ENCODE data around the gene PDE8A.
"Not testable (repeated sequence)": the region's sequence is repeated elsewhere in the genome, so short reads cannot be mapped to it uniquely, and the experiment has no call there.

Gene PDE8A

DNA sequence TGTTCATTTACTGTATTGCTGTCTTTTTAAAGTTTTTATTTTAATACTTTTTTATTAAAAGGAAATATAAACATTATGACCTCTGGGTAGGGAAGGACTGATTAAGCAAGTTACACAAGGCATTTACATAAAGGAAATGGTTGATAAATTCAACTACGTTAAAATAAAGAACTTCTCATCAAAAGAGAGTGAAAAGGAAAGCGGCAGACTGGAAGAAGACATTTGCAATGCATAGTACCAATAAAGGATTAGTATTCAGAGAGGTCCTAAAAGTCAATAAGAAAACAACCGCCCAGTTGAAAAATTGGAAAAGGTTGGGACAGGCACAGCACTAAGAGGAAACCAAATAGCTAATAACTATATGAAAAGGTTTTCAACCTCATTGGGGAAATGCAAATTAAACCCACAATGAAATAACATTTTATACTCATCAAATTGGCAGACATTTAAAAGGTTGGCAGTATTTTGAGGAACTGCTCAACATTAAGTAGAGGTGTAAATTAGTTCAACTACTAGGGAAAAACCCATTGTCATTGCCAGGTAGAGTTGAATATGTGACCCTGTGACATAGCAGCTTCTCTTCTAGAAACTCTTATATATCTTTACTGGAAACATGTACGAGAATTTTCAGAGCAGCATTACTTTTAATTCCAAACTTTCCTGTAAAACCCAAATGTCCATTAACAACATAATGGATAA, 9.5 kb downstream of the PDE8A start:
- DNase-seq, result no peak

DNA sequence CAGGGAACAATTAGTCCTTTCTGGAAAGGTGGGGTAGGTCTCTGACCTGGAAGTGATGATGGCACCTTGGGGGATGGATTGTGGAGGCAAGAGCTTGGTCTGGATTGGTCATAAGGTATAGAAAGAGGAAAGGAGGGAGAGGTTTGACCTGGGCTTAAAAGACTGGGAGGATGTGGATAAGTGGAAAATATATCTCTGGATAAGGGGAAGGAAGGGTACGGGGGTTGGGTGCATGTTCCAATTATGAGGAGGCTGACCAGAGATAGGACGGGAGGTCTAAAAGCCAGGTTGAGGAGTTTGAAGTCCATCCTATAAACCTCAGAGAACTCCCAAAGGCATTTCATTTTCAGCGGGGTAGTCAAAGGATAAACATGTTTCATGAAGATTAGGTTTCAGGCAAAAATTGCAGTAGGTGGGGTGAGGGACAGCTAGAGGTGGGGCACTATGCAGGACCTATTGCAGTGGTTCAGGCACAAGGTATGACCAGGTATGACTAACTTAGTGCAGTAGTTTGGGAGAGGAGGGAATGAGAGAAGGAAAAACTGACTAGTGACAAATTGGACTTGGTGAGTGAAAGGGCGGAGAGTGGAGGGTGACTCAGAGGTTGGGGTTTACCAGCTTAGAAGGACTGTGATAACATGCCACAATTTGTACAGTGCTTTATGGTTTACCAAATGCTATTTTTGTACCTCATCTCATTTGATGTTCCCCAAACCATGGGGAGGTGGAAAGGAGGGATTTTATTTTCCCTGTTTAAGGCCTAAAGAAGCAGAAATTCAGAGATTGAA, 10.7 kb downstream of the PDE8A start:
- no peak for DNase-seq

DNA sequence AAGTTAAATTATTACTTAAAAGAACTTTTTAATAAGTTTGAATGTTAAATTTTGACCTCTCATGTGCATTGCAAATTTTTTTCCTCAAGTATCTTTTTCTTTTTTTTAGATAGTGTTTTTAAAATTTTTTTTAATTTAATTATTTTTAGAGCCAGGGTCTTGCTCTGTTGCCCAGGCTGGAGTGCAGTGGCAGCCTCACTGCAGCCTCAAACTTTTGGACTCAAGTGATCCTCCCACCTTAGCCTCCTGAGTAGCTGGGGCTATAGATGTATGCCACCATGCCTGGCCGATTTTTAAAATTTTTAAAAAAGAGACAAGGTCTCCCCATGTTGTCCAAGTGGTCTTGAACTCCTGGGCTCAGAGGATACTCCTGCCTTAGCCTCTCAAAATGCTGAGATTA, 14.4 kb downstream of the PDE8A start:
- DNase-seq, result no peak

DNA sequence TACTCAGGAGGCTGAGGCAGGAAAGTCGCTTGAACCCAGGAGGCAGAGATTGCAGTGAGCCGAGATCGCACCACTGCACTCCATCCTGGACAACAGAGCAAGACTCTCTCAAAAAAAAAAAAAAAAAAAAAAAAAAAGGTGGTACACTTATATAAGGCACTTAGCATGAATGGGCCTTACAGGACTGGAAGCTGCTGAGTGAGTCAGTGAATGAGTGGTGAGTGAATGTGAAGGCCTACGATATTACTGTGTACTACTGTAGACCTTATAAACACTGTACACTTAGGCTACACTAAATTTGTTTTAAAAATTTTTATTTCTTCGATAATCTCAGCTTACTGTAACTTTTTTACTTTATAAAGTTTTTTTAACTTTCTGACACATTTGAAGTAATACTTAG, 15.1 kb downstream of the PDE8A start:
- DNase-seq, result not testable (repeated sequence)

DNA sequence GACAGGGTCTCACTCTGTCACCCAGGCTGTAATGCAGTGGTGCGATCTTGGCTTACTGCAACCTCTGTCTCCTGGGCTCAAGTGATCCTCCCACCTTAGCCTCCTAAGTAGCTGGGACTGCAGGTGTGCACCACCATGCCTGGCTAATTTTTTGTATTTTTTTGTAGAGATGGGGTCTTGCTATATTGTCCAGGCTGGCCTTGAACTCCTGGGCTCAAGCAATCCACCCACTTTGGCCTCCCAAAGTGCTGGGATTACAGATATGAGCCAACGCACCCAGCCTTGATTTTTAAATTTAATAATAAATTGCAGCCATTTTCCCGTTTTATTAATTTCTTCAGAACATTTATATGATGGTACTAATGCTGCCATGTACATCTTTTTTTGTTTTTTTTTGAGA, 15.6 kb downstream of the PDE8A start:
- DNase-seq, result not testable (repeated sequence)

DNA sequence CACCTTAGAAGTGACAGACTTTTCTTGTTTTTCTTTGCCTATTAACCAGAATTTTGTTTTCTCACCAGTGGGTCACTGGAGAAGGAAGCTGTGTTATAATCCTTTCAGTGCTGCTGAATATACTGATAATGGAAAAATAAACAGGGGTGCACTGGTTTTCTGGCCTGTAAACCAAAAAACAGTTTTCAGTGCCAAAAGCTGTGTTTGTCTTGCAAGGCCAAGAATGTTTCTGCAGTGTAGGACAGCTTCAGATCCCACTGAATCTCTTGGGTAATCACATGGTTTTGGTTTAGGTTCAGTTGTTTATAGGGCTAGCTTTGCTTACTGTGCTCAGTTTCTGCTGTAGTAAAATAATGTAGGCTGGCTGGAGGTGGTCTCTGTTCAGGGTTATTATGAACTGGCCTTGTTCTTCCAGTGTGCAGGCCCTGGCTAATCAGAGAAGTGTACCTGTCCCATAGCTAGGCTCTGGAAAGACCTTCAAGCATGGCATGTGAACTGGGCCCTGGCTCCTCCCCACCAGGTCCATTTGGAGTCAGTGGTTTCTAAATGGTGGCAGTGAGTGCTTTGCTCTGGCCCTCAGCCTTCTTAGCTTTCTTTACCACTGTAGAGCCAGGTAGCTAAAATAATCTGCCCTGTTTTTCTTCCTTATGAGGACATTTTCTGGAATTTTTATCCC, 18.7 kb downstream of the PDE8A start:
- no peak for DNase-seq

DNA sequence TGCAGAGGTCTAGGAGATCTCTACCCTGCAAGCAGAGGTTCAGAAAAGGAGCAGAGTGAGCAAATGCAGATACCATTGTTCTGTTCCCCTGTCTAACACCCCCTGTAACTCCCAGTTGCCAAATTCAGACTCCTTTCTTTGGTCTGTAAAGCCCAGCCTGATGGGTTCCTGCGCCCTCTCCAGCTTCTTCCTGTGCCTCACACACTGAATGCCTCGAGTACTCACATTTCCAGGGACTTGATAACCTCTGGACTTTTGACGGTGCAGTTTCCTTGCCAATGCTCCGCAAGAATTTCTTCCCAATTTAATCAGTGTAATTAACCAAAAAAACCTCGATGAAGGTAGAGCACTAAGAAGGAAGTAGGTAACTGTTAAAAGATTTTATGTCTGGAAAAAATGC, 19.3 kb downstream of the PDE8A start:
- no peak for DNase-seq

DNA sequence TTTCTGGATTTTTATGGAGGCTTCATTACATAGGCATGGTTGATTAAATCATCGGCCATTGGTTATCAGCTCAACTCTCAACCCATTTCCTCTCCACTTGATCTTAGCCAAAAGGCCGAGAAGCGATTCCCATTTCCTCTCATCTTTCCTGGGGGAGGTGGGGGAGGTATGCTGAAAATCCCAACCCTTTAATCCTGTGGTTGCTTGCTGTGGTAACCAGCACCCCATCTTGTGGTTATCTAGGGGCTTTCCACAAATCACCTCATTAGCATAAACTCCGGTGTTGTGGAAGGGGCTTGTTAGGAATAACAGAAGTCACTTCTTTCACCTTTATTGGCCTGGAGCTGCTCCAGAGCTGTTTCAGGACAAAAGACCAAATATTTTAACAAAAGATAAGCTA, 20.9 kb downstream of the PDE8A start:
- no peak for DNase-seq

DNA sequence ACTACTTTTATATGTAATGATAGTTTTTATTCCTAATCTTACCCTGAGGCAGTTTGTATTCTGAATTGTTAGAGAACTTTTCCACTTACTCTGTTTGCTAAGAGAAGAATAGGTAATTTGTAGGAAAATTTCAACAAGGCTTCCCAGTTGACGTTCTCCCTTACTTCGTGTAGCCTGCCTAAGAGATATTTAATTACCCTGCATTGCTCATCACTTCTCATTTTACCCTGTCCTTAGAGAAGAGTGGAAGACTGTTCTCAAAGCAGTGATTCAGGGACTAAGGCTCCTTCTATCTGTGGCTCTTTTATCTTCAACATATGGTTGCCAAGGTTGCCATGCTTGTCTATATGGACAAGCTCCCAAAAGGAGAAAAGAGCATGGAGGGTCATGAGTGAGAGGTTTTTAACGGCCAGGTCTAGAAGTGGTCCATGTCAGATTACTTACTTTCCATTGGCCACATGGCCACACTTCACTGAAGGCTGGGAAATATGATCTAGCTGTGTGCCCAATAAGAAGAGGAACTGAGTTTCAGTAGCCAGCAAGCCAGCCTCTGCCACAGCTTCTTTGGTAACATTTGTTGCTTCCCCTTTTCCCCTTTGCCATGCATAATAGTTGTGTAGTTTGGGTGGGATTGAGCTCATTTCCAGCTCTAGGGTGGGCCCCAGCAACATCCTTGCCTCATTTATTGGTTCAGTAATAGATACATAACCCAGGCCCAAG, 22.1 kb downstream of the PDE8A start:
- no peak for DNase-seq

DNA sequence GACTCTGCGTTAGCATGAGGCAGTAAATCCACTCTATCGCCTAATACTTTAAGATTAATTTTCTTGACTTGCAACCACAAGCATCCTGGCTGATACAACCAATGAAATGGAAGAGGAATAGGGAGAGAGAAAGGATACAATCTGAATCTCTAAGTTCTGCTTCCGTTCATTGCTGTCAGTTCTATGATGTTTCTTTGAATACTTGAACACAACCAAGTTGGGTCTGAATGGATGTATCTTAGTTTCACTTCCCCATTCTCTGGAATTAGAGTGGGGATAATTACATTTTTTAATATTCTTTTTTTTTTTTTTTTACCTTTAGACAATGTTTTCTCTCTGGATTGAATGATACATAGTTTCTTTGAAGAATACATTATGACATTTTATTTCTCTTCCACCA, 22.9 kb downstream of the PDE8A start:
- DNase-seq, result no peak

DNA sequence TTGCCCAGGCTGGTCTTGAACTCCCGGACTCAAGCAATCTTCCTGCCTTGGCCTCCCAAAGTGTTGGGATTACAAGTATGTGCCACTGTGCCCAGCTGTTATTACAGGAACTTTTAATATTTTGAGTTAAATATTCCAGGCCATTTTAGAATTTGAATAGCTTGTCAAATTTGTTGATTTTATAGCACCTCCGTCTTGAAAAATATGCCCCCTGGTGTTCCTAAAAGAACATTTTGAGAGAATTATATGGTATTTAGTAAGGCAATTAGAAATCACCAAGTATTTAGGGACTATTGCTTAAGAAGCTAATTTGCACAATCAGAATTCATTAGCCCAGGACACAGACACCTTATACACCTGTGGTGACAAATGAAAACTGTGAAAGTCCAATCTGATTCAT, 23.7 kb downstream of the PDE8A start:
- no peak for DNase-seq

DNA sequence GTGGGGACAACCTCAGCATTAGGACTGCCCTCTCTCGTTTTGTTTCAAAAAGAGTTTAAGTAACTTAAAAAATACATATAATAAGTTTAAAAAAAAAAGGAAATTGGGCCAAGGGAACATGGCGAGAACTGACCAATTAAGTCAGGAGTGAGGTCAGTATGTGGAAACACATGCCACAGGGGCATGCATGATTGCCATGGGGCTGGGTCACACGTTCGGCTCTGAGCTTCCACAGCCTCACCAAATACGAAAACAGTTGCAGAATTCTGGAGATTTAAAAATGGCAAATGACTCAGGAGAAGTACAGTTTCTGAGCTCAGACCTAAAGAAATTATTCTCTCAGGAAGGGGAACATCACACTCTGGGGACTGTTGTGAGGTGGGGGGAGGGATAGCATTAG, 24.1 kb downstream of the PDE8A start:
- DNase-seq, result no peak

DNA sequence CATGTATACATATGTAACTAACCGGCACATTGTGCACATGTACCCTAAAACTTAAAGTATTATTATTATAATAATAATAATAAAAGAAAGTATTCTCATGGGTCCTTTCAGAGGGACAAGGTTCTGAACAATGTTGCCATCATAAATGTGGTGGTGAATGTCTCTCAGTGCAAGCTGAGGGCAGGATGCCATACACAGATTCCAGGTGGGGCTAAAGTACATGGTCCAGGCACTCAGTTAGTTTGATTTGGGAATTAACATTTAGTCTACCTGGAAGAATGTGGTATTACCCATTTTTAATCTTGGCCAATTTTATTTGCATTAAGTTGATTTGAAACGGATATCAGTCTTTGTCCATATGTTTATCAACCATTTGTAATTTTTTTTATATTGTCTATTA, 24.5 kb downstream of the PDE8A start:
- DNase-seq, result no peak

DNA sequence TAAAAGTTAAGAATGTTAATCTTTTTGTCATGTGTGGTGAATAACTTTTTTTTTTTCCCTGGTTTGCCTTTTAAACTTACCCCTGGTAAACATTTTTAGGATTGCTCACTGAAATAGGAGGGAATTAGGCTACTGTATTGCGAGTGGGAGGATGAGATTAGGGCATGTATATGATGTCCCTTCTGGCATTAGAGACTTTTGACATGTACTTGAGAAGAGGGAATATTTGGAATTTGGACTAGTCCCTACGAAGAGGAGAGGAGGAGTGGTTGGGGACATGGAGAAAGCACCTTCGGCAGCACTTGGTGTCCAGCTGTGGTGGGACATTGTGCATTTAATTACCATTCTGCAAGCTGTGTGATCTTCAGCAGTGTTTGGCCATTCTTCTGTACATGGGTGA, 25.0 kb downstream of the PDE8A start:
- DNase-seq, result no peak

DNA sequence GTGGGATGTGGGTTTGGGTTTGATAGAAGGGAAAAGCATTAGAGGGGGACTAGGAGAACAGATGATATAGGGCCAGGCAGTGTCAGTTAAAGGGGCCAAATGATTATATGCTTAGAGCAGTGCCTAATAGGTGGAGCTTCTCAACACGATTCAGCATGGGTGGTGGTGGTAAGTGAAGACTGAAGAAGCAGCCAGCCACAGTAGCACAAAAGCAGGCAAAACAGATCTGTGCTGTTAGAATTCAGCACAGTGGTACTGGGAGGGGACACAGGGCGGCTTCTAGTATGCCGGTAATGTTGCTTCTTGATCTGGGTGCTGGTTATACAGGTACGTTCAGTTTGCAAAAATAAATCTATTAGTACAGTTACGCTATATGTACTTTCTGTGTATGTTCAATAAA, 25.5 kb downstream of the PDE8A start:
- no peak for DNase-seq

DNA sequence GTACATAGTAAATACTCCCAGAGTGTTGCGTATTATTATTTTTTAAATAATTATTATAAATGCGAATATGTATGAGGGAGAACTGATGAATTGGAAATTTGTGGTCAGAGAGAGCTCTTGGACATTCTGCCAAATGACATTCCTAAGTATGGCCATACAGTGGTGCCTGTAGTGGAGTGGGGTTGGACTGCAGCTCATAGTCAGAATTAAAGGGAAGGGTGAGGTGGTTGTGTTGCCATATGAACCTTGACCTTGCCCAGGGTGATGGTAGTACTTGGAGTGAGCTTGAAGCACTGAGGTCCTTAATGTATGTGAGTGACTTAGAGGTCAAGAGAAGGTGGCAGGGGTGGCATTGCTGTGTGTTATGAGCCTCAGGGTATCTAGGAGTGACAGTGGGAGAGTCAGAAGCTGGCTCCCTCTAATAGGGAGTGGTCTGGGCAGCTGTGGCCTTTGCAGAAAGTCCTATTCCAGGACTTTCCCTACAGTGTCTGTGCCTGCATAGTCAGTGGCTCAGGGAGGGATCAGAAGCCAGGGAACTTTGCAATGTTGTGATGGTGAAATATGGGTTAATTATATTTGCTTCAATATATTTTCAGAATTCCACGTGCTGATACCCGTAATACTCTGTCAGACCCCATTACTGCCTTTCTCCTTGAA, 26.2 kb downstream of the PDE8A start:
- no peak for DNase-seq

DNA sequence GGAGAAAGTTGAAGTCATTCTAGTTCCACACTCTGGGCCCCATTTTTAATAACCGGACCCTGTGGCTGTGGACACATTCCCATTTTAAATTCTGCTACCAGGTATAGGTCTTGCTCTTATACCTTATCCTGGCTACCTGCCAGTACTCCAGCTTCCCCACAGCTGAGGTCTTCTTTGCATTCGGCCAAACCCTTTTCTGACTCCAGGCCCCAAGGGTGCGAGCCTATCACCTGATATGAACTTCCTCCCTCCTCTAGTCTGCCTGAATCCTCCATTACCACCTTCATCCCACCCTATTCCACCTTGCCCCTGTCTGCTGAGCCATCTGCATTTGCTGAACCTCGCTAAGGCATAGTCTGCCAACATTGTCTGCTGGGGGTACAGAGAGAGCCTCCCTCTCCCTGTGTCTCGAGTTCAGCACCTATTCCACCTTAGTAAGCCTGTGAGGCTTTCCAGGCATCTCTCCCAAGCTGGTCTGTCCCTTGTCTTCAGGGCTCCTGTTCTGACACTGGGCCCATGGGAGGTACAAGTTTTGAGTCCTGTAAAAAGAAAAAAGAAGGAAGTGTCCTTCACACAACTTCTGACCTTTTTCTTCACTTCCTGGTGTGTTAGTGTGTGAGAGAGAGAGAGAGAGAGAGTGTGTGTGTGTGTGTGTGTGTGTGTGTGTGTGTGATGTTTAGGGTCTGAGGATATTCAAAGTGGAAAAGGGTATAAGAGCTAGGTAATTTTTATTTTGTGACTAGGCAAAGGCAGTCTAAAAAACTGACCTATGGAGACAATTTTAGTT, 27.0 kb downstream of the PDE8A start:
- DNase-seq, result no peak

DNA sequence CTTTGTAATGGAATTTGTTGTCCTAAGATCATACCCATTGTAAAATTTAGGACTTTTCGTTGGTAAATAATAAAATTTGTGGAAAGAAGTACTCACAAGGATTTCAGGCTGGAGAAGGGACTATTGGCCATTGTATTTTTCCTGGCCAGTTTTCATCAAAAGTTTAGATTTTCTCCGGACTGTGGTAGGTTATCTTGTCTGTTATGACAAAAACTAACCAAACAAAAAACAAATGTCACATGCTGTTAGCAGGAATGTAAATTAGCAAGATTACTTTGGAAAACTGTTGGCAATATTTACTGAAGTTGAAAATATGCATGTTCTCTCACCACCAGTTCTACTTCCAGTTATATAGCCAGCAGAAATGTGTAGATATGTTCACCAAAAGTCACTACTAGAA, 27.8 kb downstream of the PDE8A start:
- DNase-seq, result no peak

DNA sequence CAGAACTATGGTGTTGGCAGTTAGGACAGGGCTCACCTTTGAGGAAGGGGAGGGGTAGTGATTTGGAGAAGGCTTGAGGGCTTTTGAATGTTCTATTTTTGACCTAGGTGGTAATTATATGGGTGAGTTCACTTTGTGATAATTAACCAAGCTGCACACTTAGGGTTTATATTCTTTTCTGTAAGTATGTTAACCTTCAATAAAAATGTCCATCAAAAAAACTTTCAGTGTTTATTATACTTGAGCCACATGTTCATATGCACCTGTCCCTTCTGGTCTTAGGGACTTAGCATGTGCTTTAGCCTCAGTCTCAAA, 28.4 kb downstream of the PDE8A start:
- no peak for DNase-seq

DNA sequence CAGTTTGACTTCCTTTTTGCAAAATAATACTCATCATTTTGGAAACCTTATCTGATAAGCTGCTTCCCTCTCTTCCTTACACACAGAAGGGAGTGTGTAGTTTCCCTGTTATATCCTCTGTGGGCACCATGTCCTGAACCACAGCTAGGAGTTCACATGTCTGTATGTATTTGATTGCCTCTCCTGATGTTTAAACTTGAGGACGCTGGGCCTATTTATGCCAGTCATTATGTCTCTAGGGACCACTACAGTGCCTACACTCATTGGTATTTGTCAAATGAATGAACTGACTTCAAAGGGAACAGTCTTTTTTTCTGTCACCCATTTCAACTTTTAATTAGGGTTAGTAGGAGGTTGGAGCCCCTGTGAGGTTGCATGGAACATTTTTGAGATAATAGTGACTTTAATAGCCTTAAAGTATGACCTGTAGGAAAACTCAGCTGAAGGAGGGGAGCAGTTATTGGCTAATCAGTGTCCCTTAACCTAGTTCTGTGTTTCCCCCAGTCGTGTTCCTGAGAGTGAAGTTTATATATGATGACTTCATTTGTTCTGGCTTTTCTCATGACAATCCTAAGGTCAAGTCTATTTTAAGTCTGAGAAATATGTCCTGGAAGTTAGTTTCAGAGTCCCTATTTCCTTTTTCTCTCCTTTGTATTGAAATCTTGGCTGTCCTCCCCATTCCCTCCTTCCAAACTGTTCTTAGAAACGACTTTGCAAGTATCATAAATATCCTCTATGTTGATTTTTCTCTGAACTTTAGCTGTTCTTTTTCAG, 28.9 kb downstream of the PDE8A start:
- no peak for DNase-seq

DNA sequence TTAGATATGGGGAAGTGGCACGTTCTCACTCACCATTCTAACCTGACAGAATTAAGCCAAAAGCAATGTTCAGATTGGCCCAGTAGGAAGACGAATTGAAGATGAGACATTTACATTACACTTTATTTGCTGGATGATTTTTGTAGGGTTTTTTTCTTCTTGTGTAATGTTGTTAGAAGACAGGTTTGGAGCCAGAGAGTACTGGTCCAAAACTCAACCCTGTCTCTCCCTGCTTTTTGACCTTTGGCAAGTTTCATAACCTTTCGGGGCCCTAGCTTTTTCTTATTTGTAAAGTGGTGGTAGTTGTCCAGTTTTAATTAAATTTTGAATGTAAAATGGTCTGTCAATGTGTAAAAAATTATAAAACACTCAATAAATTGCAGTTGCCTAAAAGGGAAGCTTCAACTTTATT, 29.5 kb downstream of the PDE8A start:
- DNase-seq, result no peak

Measured in NCI-H1694 treated with DMSO at 0.1 percent for 48 hours (cell line).